Activated gamma-delta T cell (primary cell): Measurements from ENCODE around the gene PTPRE.

ENCODE experiments used
- DNase-seq: peaks from one replicate; lab custom pipeline; 2025; lab: John Stamatoyannopoulos, UW

The PTPRE gene

DNA sequence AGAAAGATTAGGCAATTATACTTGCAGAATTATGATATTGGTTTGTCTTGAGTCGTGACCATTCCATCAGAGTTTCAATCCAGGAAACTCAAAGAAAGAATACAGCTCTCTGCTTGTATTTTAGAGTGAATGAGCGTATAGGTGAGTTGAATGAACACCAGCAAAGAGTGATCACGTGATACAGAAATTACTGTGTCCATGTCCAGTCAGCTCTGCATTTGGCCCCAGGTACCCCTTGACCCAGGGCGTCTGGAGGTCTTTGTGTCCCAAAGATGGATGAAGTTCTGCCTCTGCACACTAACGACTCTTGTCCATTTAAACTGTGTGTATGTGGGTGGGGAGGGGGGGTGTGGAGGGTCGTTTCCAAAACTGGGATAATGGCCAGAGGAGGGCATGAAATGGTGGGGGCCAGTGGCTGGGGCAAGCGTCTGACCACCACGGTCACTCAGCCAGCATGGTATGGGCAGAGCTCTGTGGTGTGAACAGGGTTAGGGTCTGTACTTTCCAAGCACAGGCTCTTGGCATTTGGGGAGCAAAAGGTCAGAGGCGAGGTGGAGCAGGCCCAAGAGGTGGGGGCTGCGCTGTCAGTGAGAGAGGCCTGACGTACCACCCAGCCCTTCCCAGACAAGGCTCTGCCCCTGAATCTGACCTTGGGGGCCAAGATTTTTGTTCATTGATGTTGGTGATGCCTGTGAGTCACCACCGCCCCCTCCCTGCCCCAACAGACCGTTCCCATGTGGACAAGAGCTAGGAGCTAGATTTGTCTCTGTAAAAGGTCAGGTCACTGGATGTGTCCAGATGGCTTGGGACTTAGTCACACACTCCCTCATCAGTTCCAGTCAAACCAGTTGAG, 1.4 kb downstream of the PTPRE start:
- DNase-seq: no peak

GRCh38 chr10:127908959-127909267, 2.0 kb downstream of the PTPRE start:
- DNase-seq: no peak

DNA sequence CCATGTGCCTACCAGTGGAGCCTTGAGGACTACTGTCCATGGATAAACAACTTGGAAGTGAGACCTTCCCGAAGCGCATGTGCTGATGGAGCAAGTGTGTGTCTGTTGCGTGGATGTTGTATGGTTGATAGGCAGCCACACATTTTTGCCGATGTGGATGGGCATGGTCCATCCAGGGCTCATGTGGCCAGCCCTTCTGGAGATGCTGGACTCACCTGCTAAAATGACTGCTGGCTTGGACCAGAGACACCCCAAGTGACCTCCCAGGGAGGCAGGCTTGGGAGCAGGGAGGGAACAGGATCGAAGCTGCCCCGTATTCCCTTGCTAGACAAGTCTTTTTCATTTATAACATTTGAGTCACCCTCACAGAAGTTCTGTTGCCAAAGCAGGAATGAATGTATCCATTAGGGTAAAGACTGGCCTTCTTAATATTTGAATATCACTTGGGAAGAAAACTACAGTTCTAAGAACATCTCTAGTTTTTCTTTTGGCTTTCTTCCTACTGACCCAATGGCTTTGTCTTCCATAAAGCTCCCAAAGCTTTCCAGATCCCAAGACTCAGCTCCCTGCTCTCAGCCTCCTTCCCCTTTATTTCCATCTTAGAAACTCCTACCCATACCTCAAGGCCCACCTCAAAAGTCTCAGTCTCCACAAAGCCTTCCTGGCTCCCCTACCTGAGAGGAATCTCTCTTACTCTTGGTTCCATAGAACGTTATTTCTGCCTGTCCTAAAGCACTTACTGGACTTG, 3.0 kb downstream of the PTPRE start:
- no peak for DNase-seq

GRCh38 chr10:127910464-127910770, 3.5 kb downstream of the PTPRE start:
- no peak for DNase-seq

- DNase-seq: no peak
Measured at GRCh38 chr10:127911218-127911866, 4.4 kb downstream of the PTPRE start.

- DNase-seq: no peak
Measured at GRCh38 chr10:127911867-127912257, 5.0 kb downstream of the PTPRE start.

GRCh38 chr10:127912607-127913367, 5.9 kb downstream of the PTPRE start:
- DNase-seq: no peak

- no peak for DNase-seq
Measured at GRCh38 chr10:127913368-127913759, 6.5 kb downstream of the PTPRE start.

GRCh38 chr10:127915324-127915723, 8.4 kb downstream of the PTPRE start:
- DNase-seq: no peak

DNA sequence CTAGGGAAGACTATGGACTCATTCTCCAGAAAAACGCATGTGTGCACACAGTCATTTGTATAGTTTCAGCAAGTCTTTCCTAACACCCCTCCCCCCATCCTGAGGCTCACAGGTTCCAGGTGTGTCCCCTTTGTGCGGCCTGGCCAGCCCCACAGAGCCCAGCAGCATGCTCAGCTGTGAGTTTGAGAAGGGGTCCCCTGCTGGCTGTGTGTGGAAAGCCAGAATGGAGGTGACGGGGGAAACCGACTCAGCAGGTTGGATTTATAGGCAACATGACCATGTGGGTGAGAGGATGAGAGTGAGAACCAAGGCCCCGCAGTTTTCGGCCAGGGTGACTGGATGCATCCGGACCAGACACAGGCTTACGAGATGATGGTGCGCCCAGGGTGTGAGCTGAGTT, 9.9 kb downstream of the PTPRE start:
- no peak for DNase-seq

DNA sequence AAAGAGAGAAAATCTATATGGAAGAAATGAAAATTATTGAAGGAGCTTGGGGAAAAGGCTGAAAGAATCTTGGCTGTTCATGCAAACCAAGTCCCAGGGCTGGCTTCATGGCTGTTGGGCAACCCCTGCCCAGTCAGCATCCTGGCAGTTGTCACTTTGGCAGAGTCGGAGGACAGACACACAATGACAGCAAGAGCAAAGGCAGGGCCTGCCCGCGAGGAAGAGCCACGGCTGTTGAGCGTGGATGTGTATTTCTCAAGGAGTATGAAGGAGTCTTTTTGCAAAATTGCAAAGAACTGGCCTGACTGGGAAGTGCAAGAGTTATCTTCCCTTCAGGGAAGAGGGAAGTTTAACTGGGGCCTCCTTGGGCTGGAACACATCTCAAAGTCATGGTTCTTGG, 11.7 kb downstream of the PTPRE start:
- DNase-seq: no peak

DNA sequence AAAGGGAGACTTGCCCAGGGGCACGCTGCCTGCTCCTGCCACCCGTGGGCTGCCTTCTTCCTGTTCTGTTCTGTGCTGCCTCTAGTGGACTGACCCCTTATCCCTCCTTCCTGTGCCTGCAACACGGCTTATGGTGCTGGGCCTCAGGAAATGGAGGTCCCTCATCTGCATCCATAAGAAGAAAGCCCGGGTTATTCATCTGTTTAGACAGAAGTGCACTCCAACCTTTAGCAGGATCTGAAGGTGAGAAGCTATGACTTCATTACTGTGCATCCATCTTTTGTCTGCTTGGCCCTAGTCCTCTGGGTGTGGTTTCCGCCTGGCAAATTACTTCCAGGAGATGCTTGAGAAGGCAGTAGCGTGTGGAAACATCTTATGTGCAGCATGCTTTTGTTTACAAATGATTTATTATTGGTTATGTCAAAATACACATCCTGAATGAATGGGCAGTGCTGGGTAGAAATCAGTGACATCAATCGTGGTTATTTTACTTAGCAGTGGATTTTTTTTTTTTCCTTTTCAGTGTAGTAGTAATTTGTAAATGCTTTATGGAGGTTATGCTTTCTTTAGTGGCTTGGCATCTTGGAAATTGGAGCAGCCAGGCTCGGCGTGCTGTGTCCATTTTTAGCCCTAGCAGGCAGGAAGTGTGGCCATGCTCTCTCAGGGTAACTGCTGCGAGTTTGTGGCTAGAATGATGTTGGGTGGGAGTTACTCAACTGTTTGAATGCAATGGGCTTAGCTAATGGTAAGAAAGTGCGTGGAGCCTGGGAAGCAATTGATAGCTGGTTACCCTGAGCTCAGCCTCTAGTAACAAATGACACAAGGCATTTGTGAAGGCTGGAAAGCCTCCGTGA, 12.7 kb downstream of the PTPRE start:
- DNase-seq: no peak

- no peak for DNase-seq
Measured at GRCh38 chr10:127920306-127921074, 13.6 kb downstream of the PTPRE start.

DNA sequence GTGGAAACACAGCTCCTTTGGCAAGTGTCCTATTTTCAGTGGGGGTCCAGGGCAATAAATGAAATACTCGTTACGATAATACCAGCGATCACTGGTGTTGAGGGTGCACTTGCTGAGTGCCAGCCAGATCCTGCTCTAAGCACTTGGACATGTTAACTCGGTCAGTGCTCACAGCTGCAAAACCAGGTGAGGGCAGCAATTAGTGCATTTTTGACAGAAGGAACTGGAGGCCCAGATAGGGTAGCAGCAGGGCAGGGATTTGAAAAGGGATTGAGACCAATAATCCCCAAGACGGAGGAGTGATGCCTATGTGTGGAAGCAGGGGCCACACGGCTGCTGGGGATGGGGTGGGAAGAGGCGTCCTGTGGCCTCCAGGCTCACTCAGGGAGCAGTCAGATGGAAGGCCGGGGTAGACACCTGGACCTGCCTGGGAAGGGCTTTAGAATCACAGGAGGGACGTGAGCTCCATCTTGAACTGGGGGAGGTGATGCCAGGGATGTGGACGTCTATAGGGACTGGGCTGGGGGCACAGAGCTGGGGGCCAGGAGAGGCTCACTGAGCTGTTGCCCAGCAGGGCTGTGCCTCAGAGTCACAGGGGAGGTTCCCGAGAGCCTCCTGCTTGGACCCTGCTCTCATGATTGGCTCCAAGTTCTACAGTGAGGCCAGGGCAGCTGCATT, 14.3 kb downstream of the PTPRE start:
- no peak for DNase-seq

DNA sequence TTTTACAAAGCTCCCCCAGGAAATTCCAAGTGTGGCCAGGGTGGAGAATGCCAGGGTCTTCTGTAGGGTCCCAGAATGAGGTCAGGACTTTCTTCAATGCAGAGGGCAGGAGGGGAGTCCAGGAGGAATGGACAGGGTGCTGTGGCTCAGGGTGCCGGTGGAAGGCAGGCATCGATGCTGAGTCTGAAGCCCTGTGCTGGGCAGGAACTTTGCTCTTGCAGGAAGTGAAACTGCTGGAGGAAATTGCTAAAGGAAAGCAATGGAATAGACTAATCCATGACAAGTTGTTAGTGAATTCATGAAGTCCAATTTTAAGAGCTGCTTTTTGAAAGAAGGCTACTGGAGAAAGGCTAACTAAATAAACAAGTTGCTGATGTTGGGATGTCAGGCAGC, 14.8 kb downstream of the PTPRE start:
- no peak for DNase-seq

DNA sequence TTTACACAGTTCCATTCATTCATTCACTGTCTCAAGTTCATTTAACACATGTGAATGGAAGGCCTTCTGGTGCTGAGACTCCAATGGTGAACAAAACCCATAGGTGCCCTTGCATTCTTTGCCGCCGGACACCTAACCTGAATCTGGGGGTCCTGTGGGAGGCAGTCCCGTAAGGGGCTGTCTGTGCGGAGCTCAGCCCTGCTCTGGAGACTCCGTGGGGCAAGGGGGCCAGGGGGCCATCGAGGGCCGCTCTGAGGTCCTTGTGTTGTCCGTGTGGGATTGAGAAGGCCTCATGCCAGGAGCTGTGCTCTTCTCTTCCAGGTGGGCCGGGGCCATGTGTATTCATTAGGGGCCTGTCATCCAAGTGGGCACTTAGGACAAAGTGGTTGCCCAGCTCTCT, 15.3 kb downstream of the PTPRE start:
- no peak for DNase-seq

DNA sequence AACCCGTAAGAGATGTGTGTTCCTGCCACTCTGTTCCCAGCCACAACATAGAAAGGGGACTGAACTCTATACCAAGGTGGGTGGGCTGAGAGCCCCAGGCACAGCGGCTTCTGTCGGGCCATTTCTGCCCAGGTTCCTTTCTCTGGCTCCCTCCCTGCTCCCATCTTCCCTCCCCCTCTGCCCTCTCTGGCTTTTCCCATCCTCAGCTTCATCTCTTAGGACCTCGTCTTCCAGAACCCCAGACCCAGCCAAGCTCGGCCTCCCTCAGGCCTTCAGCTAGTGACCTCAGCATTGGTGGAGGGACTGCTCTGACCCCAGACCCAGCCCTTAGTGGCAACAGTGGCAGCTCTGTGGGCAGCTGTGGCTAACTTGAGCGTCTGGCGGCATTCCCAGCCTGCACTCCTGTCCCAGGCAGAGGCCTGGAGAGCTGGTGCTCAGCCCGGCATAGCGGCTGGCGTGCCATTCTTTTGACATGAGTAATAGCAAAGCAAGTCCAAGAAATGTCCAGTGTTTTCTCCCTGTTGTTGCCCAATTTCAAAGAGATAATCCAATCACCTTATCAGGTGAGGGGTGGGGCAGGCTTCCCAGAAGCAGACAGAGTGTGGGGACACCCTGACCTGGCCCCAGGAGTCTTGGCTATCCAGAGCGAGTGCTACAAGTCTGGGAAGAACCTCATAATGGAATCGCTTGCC, 15.9 kb downstream of the PTPRE start:
- no peak for DNase-seq

DNA sequence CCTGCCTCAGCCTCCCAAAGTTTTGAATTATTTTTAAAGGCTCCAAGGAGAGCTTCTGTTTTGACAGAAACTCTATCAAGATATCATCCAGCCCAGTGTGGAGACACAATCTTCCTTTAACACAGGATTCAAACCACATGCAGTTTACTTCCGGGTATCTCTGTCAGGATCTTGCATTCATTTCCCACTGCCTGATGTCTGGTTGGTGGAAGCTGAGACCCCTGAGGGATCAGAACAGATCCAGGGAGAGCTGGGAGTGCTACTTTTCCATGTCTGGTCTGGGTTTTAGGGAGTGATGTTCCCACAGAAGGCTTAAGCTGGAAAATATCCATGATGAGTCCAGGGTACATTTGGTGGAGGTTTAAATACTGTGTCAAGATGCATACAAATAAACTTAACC, 16.7 kb downstream of the PTPRE start:
- DNase-seq: no peak

- no peak for DNase-seq
Measured at GRCh38 chr10:127925471-127926207, 18.7 kb downstream of the PTPRE start.
